Keratinocyte (primary cell): ENCODE results near the gene ACSL6. TPM values are rescaled to one million over a fixed set of nuclear protein-coding genes. Genes with fewer than 3 reads are reported as not detected.

Source experiments
- DNase-seq: peaks from one replicate; pipeline ENCODE4 v3.0.0-alpha.2; 2011; ENCODE audit warnings: low read depth, missing footprints, low spot score
- FAIRE-seq: peaks from 2 replicates; lab custom pipeline; 2011; peaks lifted over from hg19 to GRCh38; lab: Jason Lieb, UNC
- H2AFZ ChIP-seq: 2 replicates; pipeline ENCODE4 v1.6.0; 2012; ENCODE audit warnings: low read length, control low read depth, inconsistent platforms; ENCODE audit not compliant: control insufficient read depth
- H3K27ac ChIP-seq: 2 replicates; pipeline ENCODE4 v1.5.1; 2011; ENCODE audit warnings: low read length; ENCODE audit not compliant: control insufficient read depth, insufficient read depth
- H3K27me3 ChIP-seq: 3 replicates; pipeline ENCODE4 v1.6.0; 2011; ENCODE audit warnings: low read length; ENCODE audit not compliant: control insufficient read depth, insufficient read depth; ENCODE audit errors: extremely low read depth
- H3K36me3 ChIP-seq, 2 experiments: 2 replicates in 1 of 2; 3 replicates in 1 of 2; pipeline ENCODE4 v1.5.1; 2011; ENCODE audit warnings: low read length in 2 of 2, mild to moderate bottlenecking in 1 of 2; ENCODE audit not compliant: control insufficient read depth in 2 of 2, insufficient read depth in 2 of 2; ENCODE audit errors: extremely low read depth in 1 of 2
- H3K4me1 ChIP-seq: 3 replicates; pipeline ENCODE4 v1.5.1; 2011; ENCODE audit warnings: low read length; ENCODE audit not compliant: control insufficient read depth, insufficient read depth; ENCODE audit errors: extremely low read depth
- H3K4me2 ChIP-seq: 3 replicates; pipeline ENCODE4 v1.6.0; 2011; ENCODE audit warnings: low read depth, low read length; ENCODE audit not compliant: control insufficient read depth, insufficient read depth; ENCODE audit errors: extremely low read depth
- H3K4me3 ChIP-seq, 3 experiments: fragments of 200-600 bp in 1 of 3; sonication (generic) in 1 of 3; 2 replicates in 2 of 3; 3 replicates in 1 of 3; pipeline ENCODE4 v1.5.1; 2011 to 2016; ENCODE audit warnings: low read length in 3 of 3, mild to moderate bottlenecking in 3 of 3, control low read depth in 2 of 3, inconsistent platforms in 1 of 3, low read depth in 1 of 3, mixed read lengths in 1 of 3, mixed run types in 1 of 3, moderate library complexity in 1 of 3; ENCODE audit not compliant: control insufficient read depth in 2 of 3, insufficient read depth in 2 of 3; ENCODE audit errors: extremely low read depth in 1 of 3
- H3K79me2 ChIP-seq: 2 replicates; pipeline ENCODE4 v1.6.0; 2012; ENCODE audit warnings: low read length; ENCODE audit not compliant: control insufficient read depth, insufficient read depth
- H3K9ac ChIP-seq: 3 replicates; pipeline ENCODE4 v1.6.0; 2011; ENCODE audit warnings: low read length; ENCODE audit not compliant: control insufficient read depth, insufficient read depth; ENCODE audit errors: extremely low read depth
- H3K9me1 ChIP-seq: 3 replicates; pipeline ENCODE4 v1.6.0; 2011; ENCODE audit warnings: low read length; ENCODE audit not compliant: control insufficient read depth, insufficient read depth; ENCODE audit errors: extremely low read depth
- H3K9me3 ChIP-seq: 2 replicates; pipeline ENCODE4 v1.5.1; 2012; ENCODE audit warnings: low read depth, low read length; ENCODE audit not compliant: control insufficient read depth
- H4K20me1 ChIP-seq: 3 replicates; pipeline ENCODE4 v1.6.0; 2011; ENCODE audit warnings: low read length; ENCODE audit not compliant: control insufficient read depth, insufficient read depth; ENCODE audit errors: extremely low read depth
- EZH2 ChIP-seq: IDR thresholded peaks from one replicate; pipeline ENCODE4 v1.6.1; 2012; ENCODE audit warnings: inconsistent platforms, mild to moderate bottlenecking, low read length, moderate library complexity
- dilution Hi-C: fragments of 300-500 bp; cut with MboI; formaldehyde crosslinking; loops from one replicate; pipeline ENCODE4 v1.7.0; 2020; ENCODE audit warnings: low sequenced_read_pairs; ENCODE audit not compliant: extremely low pct_ligation_motif_present
- polyA plus RNA-seq, 5 experiments: library from polyadenylated mRNA; depleted of rRNA in 3 of 5; stranded (reverse) in 3 of 5; stranded (forward) in 1 of 5; unstranded in 1 of 5; fragments of >200 nt; gene quantifications; 1 replicate in 1 of 5; 2 replicates in 3 of 5; 3 replicates in 1 of 5; pipeline versions ENCODE4 v1.2.1 to v1.2.3, GENCODE V29; 2011 to 2012; ENCODE audit warnings: missing spikeins in 2 of 5, low read depth in 1 of 5, low replicate concordance in 1 of 5
- TF ChIP-seq, protein P1 (sequence below), 3 experiments: IDR thresholded peaks in 1 of 3; conservative IDR thresholded peaks in 1 of 3; optimal IDR thresholded peaks in 1 of 3; 2 replicates in 2 of 3; 3 replicates in 1 of 3; pipeline versions ENCODE3 to v1.5.1; 2011; ENCODE audit warnings: low read length in 3 of 3, mild to moderate bottlenecking in 3 of 3, moderate library complexity in 2 of 3, control low read depth in 1 of 3, inconsistent platforms in 1 of 3; ENCODE audit not compliant: insufficient read depth in 2 of 3; ENCODE audit errors: extremely low read depth in 1 of 3

ACSL6 gene
- polyA plus RNA-seq, 1 donor (not counting 4 experiments of a cell fraction or from before 2014, with no cell fraction given), result 0.18 TPM

DNA sequence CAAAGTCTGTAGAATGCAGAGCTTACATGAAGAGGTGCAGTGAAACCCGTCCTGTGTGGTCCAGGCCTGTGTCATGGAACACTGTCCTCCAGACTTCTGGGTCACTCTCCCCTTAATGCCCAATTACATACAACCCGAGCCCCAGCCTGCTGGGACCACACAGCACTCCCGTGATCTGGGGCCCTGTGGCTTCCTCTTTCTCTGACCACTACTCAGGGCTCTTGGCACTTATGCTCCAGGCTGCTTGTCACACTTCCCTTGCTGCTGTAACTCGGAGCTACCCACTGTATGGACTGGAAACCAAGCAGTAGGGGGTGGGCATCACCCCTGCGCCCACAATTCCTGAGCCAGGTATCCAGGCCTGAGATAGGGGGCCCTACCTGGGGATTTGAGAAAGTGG is 38.7 kb upstream of the ACSL6 start:
- no peaks in the 10 kb centered on the region for H3K27me3 ChIP-seq
- H3K9me1 ChIP-seq, result no peaks in the 10 kb centered on the region
- no peak overlapping the region for H3K4me3 ChIP-seq
- dilution Hi-C loops, result no loop called here
- no peak overlapping the region for H2AFZ ChIP-seq
- DNase-seq, result no peak
- no peak for FAIRE-seq
- H3K4me2 ChIP-seq, result no peak overlapping the region
- no peak overlapping the region for H3K27ac ChIP-seq
- no peaks in the 10 kb centered on the region for H3K9me3 ChIP-seq
- H4K20me1 ChIP-seq, result no peaks in the 10 kb centered on the region
- no peaks in the 10 kb centered on the region for H3K79me2 ChIP-seq
- no peak for TF ChIP-seq EZH2
- TF ChIP-seq, protein P1, sequence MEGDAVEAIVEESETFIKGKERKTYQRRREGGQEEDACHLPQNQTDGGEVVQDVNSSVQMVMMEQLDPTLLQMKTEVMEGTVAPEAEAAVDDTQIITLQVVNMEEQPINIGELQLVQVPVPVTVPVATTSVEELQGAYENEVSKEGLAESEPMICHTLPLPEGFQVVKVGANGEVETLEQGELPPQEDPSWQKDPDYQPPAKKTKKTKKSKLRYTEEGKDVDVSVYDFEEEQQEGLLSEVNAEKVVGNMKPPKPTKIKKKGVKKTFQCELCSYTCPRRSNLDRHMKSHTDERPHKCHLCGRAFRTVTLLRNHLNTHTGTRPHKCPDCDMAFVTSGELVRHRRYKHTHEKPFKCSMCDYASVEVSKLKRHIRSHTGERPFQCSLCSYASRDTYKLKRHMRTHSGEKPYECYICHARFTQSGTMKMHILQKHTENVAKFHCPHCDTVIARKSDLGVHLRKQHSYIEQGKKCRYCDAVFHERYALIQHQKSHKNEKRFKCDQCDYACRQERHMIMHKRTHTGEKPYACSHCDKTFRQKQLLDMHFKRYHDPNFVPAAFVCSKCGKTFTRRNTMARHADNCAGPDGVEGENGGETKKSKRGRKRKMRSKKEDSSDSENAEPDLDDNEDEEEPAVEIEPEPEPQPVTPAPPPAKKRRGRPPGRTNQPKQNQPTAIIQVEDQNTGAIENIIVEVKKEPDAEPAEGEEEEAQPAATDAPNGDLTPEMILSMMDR (optimal IDR thresholded peaks at IDR 0.05 in 1 of 3, IDR thresholded peaks at IDR 0.05 in 1 of 3, conservative IDR thresholded peaks at IDR 0.05 in 1 of 3; ENCODE audit: extremely low read depth in 1 of 3, insufficient read depth in 2 of 3, low read length in 3 of 3), result no peak
- no peaks in the 10 kb centered on the region for H3K36me3 ChIP-seq
- no peaks in the 10 kb centered on the region for H3K4me1 ChIP-seq
- H3K9ac ChIP-seq, result no peak overlapping the region

DNA sequence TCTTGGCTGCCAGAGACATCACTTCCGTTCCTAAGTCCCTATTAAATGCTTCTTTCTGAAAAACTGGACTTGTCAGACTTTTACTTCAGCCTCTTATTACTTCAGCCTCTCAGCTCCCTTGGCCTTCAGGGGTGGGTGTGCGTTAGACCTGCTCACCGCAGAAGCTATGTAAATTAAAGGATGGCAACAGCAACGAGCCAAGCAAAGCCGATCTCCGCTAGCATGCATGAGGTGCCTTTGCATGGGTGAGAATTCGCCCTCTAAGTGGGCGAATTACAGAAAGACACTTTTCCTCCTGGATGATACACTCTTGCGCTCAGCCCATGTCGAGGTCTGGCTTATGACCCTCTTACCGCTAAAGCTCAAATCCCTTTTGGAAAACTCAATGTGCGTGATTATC is 38.1 kb upstream of the ACSL6 start:
- FAIRE-seq (no peak), DNase-seq (no peak)
- Histone ChIP-seq H2AFZ (no peak overlapping the region), H3K4me3 (no peak overlapping the region), H3K4me2 (no peak overlapping the region), H3K9me3 (no peaks in the 10 kb centered on the region), H4K20me1 (no peaks in the 10 kb centered on the region), H3K4me1 (no peaks in the 10 kb centered on the region), H3K9ac (no peak overlapping the region), H3K9me1 (no peaks in the 10 kb centered on the region), H3K36me3 (no peaks in the 10 kb centered on the region), H3K27ac (no peak overlapping the region), H3K27me3 (no peaks in the 10 kb centered on the region), H3K79me2 (no peaks in the 10 kb centered on the region)
- TF ChIP-seq, protein P1 (optimal IDR thresholded peaks at IDR 0.05 in 1 of 3, IDR thresholded peaks at IDR 0.05 in 1 of 3, conservative IDR thresholded peaks at IDR 0.05 in 1 of 3; ENCODE audit: extremely low read depth in 1 of 3, insufficient read depth in 2 of 3, low read length in 3 of 3), result no peak
- TF ChIP-seq EZH2, result no peak
- dilution Hi-C loops, result no loop called here
